EL (cell line): Measurements from ENCODE around the gene ZNF423.

Experiments
- DNase-seq: peaks from one replicate; pipeline ENCODE4 v3.0.0-alpha.2; 2016

ZNF423 gene

GRCh38 chr16:49498666-49499413, 357.1 kb downstream of the ZNF423 start:
- DNase-seq, result no peak

DNA sequence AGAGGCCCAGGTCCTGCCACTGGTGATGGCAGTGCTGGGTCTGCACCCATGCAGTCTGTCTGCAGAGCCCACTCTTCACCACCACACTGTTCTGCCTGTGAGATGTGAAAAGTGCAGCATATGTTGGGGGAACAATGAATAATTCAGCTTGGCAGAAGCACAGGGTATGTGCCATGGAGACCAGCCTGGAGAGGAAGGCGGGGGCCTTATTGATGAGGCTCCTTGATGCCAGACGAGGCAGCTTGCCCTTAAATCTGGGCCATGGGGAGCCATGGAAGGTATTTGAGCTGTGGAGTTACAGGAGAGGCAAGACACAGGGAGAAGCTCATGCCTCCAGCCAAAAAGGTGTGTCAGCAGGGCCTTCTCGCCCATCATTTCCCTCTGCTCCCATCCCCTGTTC, 357.6 kb downstream of the ZNF423 start:
- no peak for DNase-seq

GRCh38 chr16:49497466-49497865, 358.4 kb downstream of the ZNF423 start:
- DNase-seq, result no peak

DNA sequence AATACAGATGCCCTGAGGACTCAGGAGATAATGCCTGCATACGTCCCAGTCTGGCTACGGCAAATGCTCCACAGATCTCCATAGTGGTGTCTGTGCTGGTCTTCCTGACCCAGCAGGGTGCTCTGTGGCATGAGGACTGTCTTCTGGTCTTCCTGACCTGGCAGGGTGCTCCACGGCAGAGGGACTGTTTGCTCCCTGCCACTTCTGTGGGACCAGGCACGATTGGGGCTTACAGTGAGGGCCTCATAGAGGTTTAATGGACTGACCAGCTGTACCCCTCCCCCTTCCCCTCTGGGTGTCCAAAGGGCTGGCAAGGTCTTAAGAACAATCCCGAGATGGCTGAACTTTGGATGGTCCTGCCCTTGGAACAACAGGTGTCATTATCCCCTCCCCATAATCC, 359.3 kb downstream of the ZNF423 start:
- DNase-seq, result no peak

- no peak for DNase-seq
Measured at GRCh38 chr16:49495596-49496355, 360.1 kb downstream of the ZNF423 start.

- no peak for DNase-seq
Measured at GRCh38 chr16:49494891-49495566, 360.9 kb downstream of the ZNF423 start.

DNA sequence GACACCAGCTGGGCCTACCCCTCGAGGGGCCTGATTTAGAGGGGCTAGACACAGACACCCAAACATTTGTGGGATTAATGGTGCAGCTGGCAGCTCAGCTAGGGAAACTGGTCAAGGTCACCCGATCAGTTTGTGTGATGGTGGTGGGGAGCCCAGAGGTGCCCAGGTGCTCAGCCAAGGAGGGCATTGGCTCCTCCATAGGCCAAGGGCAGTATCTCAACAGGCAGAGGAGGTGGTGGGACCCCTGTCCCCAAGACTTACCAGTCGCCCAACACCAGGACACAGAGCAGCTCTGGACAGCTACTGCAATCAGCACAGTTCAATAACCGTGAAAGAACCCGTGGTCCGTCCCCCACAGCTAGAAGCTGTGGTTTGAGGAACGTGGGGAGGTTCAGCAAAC, 361.4 kb downstream of the ZNF423 start:
- no peak for DNase-seq

- no peak for DNase-seq
Measured at GRCh38 chr16:49493836-49494235, 362.1 kb downstream of the ZNF423 start.

DNA sequence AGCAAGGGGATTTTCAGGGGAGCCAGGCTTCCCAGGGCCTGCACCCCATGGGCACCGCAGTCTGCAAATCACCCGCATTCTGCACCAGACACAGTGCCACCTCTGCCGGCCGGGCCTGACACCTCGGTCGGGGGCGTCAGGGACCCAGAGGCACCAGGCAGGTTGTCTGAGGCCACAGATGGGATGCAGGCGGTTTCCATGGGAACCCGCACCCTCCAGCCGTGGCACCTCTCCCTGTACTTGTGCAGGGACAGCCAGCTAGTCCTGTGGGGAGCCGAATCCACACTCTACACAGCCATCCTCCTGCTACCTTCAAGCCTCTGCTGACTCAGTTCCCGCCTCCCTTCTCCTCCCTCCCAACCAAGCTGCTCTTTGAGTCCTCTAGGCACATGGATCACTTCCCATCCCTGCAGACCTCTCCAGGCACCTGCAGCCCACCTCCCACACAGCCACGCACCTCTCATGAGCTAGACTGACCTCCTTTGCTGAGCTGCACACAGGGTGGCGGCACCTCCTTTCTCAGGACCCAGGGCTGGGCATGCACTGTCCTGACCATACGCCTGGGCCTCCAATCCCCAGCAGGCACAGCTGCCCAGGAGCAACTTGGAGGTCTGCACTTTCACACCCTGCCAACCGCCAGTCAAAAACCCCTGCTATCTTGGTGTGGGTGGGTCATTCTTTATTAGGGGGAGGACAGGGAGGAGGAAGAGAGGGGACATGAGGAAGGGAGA, 362.9 kb downstream of the ZNF423 start:
- no peak for DNase-seq

- DNase-seq, result no peak
Measured at GRCh38 chr16:49491771-49492761, 363.8 kb downstream of the ZNF423 start.

- no peak for DNase-seq
Measured at GRCh38 chr16:49491106-49491670, 364.7 kb downstream of the ZNF423 start.

- no peak for DNase-seq
Measured at GRCh38 chr16:49490321-49490705, 365.6 kb downstream of the ZNF423 start.

GRCh38 chr16:49489686-49490320, 366.1 kb downstream of the ZNF423 start:
- DNase-seq, result no peak

- no peak for DNase-seq
Measured at GRCh38 chr16:49488740-49489525, 367.0 kb downstream of the ZNF423 start.

GRCh38 chr16:49488336-49488735, 367.6 kb downstream of the ZNF423 start:
- no peak for DNase-seq

GRCh38 chr16:49487746-49488145, 368.2 kb downstream of the ZNF423 start:
- DNase-seq, result no peak

- no peak for DNase-seq
Measured at GRCh38 chr16:49486400-49486799, 369.5 kb downstream of the ZNF423 start.

- DNase-seq, result no peak
Measured at GRCh38 chr16:49485663-49486062, 370.2 kb downstream of the ZNF423 start.

GRCh38 chr16:49484936-49485335, 371.0 kb downstream of the ZNF423 start:
- DNase-seq, result no peak

DNA sequence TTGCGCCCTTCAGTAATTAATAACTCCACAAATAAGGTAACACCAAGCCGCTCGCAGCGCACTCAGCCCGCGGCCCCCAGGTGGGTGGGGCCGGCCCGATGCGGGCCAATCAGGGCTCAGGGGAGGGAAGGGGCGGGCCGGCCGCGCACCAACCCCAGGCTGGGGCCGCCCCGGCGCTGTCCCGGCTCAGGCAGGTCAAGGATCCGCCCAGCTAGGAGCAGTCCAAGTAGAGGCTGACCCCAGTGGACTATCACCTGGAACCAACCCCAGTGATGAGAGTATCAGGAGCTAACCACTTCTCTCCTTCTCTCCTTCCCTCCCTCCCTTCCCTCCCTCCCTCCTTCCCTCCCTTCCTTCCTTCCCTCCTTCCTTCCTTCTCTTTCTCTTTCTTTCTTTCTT, 371.5 kb downstream of the ZNF423 start:
- no peak for DNase-seq
